Liver (tissue), 3 donors: ENCODE results near the gene APBA2.

Experiments used
- CTCF ChIP-seq: fragments of 150-350 bp; IDR thresholded peaks from 2 replicates; pipeline ENCODE4 v1.5.1; 2017; ENCODE audit warnings: improper control_type of control experiment, low read depth, low read length; ENCODE audit not compliant: missing input control
- GABPA ChIP-seq, 2 donors: IDR thresholded peaks in 1 of 2; conservative IDR thresholded peaks in 1 of 2; 2 replicates each; pipeline ENCODE4 v1.6.1; 2016; ENCODE audit warnings: antibody characterized with exemption in 2 of 2, mild to moderate bottlenecking in 1 of 2, moderate library complexity in 1 of 2
- JUND ChIP-seq, 2 donors: IDR thresholded peaks; 2 replicates each; pipeline ENCODE4 v1.6.1; 2016; ENCODE audit warnings: antibody characterized with exemption in 2 of 2
- RAD21 ChIP-seq, 2 donors: IDR thresholded peaks; 2 replicates each; pipeline ENCODE4 v1.6.1; 2016; ENCODE audit warnings: antibody characterized with exemption in 2 of 2, mild to moderate bottlenecking in 2 of 2
- REST ChIP-seq: IDR thresholded peaks from 2 replicates; pipeline ENCODE4 v1.6.1; 2016; ENCODE audit warnings: antibody characterized with exemption, mild to moderate bottlenecking
- RXRA ChIP-seq, 2 donors: IDR thresholded peaks; 2 replicates each; pipeline ENCODE4 v1.6.1; 2017 to 2018; ENCODE audit warnings: antibody characterized with exemption in 2 of 2, mild to moderate bottlenecking in 1 of 2
- SP1 ChIP-seq: IDR thresholded peaks from 2 replicates; pipeline ENCODE4 v1.6.1; 2018; ENCODE audit warnings: antibody characterized with exemption, mild to moderate bottlenecking
- TAF1 ChIP-seq: conservative IDR thresholded peaks from 2 replicates; pipeline ENCODE4 v1.6.1; 2016; ENCODE audit warnings: antibody characterized with exemption, mild to moderate bottlenecking
- YY1 ChIP-seq: IDR thresholded peaks from 2 replicates; pipeline ENCODE4 v1.6.1; 2016; ENCODE audit warnings: antibody characterized with exemption, mild to moderate bottlenecking
- ZBTB33 ChIP-seq: IDR thresholded peaks from 2 replicates; pipeline ENCODE4 v1.6.1; 2016; ENCODE audit warnings: antibody characterized with exemption
- TF ChIP-seq, protein P1 (sequence below): IDR thresholded peaks from 2 replicates; pipeline ENCODE4 v1.6.1; 2016; ENCODE audit warnings: antibody characterized with exemption
- TF ChIP-seq, protein P2 (sequence below): IDR thresholded peaks from 2 replicates; pipeline ENCODE4 v1.6.1; 2016; ENCODE audit warnings: antibody characterized with exemption
- donor health status: healthy.
- donor health status: healthy.

DNA sequence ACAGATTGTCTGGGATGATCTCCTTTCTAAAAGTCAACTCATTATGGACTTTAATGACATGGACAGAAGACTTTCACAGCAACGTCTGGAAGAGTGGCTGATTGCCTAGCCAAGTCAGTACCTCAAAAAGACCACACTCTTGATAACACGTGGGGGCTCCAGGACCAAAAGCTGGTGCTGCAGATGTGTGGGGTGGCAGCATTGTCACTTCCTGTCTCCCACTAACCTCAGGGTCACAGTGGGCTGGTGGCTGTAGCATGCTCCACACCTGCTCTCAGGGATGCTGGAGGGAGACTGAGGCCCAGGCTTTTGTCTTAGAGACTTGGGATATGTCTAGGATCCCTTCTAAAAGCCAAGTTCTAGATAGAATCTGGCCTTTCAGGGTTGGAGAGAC, 118.1 kb downstream of the APBA2 start:
- TF ChIP-seq CTCF (no peak), RAD21 (IDR thresholded peaks at IDR 0.05) (no peak), TAF1 (no peak), JUND (IDR thresholded peaks at IDR 0.05) (no peak), REST (no peak), SP1 (no peak), ZBTB33 (no peak), GABPA (IDR thresholded peaks at IDR 0.05 in 1 of 2, conservative IDR thresholded peaks at IDR 0.05 in 1 of 2) (no peak), YY1 (no peak), RXRA (IDR thresholded peaks at IDR 0.05) (no peak)
- TF ChIP-seq, protein P1, sequence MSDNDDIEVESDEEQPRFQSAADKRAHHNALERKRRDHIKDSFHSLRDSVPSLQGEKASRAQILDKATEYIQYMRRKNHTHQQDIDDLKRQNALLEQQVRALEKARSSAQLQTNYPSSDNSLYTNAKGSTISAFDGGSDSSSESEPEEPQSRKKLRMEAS: no peak
- TF ChIP-seq, protein P2, sequence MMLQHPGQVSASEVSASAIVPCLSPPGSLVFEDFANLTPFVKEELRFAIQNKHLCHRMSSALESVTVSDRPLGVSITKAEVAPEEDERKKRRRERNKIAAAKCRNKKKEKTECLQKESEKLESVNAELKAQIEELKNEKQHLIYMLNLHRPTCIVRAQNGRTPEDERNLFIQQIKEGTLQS: no peak
